Fibroblast of mammary gland (primary cell): ENCODE data around the gene TBL1X.
"Not testable (repeated sequence)": the region's sequence is repeated elsewhere in the genome, so short reads cannot be mapped to it uniquely, and the experiment has no call there.

Experiments used
- DNase-seq: peaks from one replicate; pipeline ENCODE4 v3.0.0-alpha.2; 2010; ENCODE audit warnings: low read depth
- H3K4me3 ChIP-seq: 2 replicates; pipeline ENCODE4 v1.5.1; 2011; ENCODE audit warnings: low read depth, mild to moderate bottlenecking, low read length, moderate library complexity; ENCODE audit not compliant: control insufficient read depth
- CTCF ChIP-seq: conservative IDR thresholded peaks from 2 replicates; pipeline ENCODE4 v1.5.1; 2011; ENCODE audit warnings: low read depth, low read length, inconsistent platforms; ENCODE audit not compliant: control insufficient read depth, insufficient read depth

Gene TBL1X

GRCh38 chrX:9430346-9430921 is 34.4 kb upstream of the TBL1X start:
- no peak overlapping the region for H3K4me3 ChIP-seq
- no peak for DNase-seq
- no peak for TF ChIP-seq CTCF

GRCh38 chrX:9431281-9431680 is 33.6 kb upstream of the TBL1X start:
- H3K4me3 ChIP-seq, result no peak overlapping the region
- DNase-seq, result no peak
- no peak for TF ChIP-seq CTCF

GRCh38 chrX:9433596-9433995 is 31.3 kb upstream of the TBL1X start:
- no peak for DNase-seq
- TF ChIP-seq CTCF, result no peak
- H3K4me3 ChIP-seq, result no peak overlapping the region

- no peak for TF ChIP-seq CTCF
- H3K4me3 ChIP-seq, result no peak overlapping the region
- no peak for DNase-seq
Measured at GRCh38 chrX:9434051-9434550, 30.8 kb upstream of the TBL1X start.

- H3K4me3 ChIP-seq, DNase-seq: not testable (repeated sequence)
Measured at GRCh38 chrX:9435086-9435485, 29.8 kb upstream of the TBL1X start.

- H3K4me3 ChIP-seq, result no peak overlapping the region
- no peak for DNase-seq
- no peak for TF ChIP-seq CTCF
Measured at GRCh38 chrX:9436812-9437211, 28.0 kb upstream of the TBL1X start.

GRCh38 chrX:9438933-9439494 is 25.8 kb upstream of the TBL1X start:
- TF ChIP-seq CTCF, result no peak
- DNase-seq, result no peak
- H3K4me3 ChIP-seq, result no peak overlapping the region
